ENCODE results near the gene BATF3. TPM values are rescaled to one million over a fixed set of nuclear protein-coding genes. Genes with fewer than 3 reads are reported as not detected.
A peak's percentile ranks its signal among the peaks of the same experiment; 100 is the strongest.

Gene BATF3
- total and polyA plus RNA-seq, 2 of the 4 experiments (the other 2 are of a cell fraction): 1.6 to 3.9 TPM

GRCh38 chr1:212692774-212693644, 6.6 kb downstream of the BATF3 start (continued):
- TF ChIP-seq CHD1 (IDR thresholded peaks at IDR 0.05; ENCODE audit: low read depth, low read length): no peak
- TF ChIP-seq BHLHE40 (IDR thresholded peaks at IDR 0.05; ENCODE audit: low read depth, low read length): no peak

GRCh38 chr1:212691561-212692071, 8.0 kb downstream of the BATF3 start:
- ChIA-PET POLR2A (ENCODE audit: unreplicated experiment) (no interaction called here), CTCF (no interaction called here)
- no peak for ATAC-seq (ENCODE audit: low read depth)

More at GRCh38 chr1:212691561-212692071, 8.0 kb downstream of the BATF3 start:
- TF ChIP-seq FOS (IDR thresholded peaks at IDR 0.05; ENCODE audit: low read depth, low read length): no peak
- TF ChIP-seq CTCF (conservative IDR thresholded peaks at IDR 0.05; ENCODE audit: low read depth, low read length): no peak
- TF ChIP-seq MAFK (IDR thresholded peaks at IDR 0.05; ENCODE audit: low read depth, low read length): no peak
- TF ChIP-seq MXI1 (IDR thresholded peaks at IDR 0.05; ENCODE audit: borderline replicate concordance, low read depth, low read length): no peak
- no peak for TF ChIP-seq CEBPB (IDR thresholded peaks at IDR 0.05; ENCODE audit: low read depth, low read length)
- no peak for TF ChIP-seq CHD1 (IDR thresholded peaks at IDR 0.05; ENCODE audit: low read depth, low read length)
- Histone ChIP-seq H4K5ac (ENCODE audit: low read depth, low read length) (no peak overlapping the region), H3K14ac (replicated peaks; ENCODE audit: low read depth, low read length) (no peak overlapping the region), H4K91ac (ENCODE audit: insufficient read depth, low read depth, low read length) (no peak overlapping the region), H4K8ac (ENCODE audit: low read depth in 2 of 2, low read length in 2 of 2) (no peak overlapping the region), H3K36me3 (ENCODE audit: control insufficient read depth, insufficient read depth, low read length) (peaks cover 2% of the 10 kb centered on the region; the same call in 1 of the 2 replicates), H2AK9ac (replicated peaks; ENCODE audit: low read depth, low read length, poor library complexity) (peak overlapping the region; percentile 15), H3K4me3 (ENCODE audit: insufficient read depth, low read depth, low read length) (no peak overlapping the region), H3K79me1 (ENCODE audit: low read depth in 1 of 2, low read length in 2 of 2) (no peaks in the 10 kb centered on the region), H3K9me1 (ENCODE audit: insufficient read depth, low read length) (peaks cover 13% of the 10 kb centered on the region), H2AFZ (replicated peaks; ENCODE audit: low read length, poor library complexity) (no peak overlapping the region), H3K9ac (ENCODE audit: low read depth, low read length) (no peak overlapping the region), H3K18ac (ENCODE audit: low read depth, low read length) (no peak overlapping the region), H3K27ac (ENCODE audit: insufficient read depth, low read length) (no peak overlapping the region), H3K23ac (ENCODE audit: low read depth, low read length) (no peak overlapping the region), H3K56ac (ENCODE audit: extremely low read depth, insufficient read depth, low read length) (no peak overlapping the region), H3K4me1 (ENCODE audit: control insufficient read depth, insufficient read depth, low read length) (peaks cover 6% of the 10 kb centered on the region; the same call in 1 of the 2 replicates), H3K4ac (ENCODE audit: low read depth, low read length) (no peak overlapping the region), H2BK20ac (ENCODE audit: low read depth, low read length) (no peak overlapping the region), H3K9me3 (ENCODE audit: control insufficient read depth, insufficient read depth, low read length) (no peaks in the 10 kb centered on the region), H2BK5ac (ENCODE audit: low read depth, low read length, poor library complexity, severe bottlenecking) (no peak overlapping the region), H3K4me2 (ENCODE audit: low read depth, low read length) (no peak overlapping the region), H2AK5ac (ENCODE audit: low read depth, low read length) (no peak overlapping the region), H2BK15ac (ENCODE audit: low read depth, low read length) (no peak overlapping the region), H2BK120ac (ENCODE audit: low read depth, low read length) (no peak overlapping the region), H3K27me3 (ENCODE audit: control insufficient read depth, insufficient read depth, low read length) (no peaks in the 10 kb centered on the region), H4K20me1 (ENCODE audit: insufficient read depth, low read length) (no peaks in the 10 kb centered on the region)
- in situ Hi-C loops (cut with MboI; ENCODE audit: low sequenced_read_pairs) (no loop called here), intact Hi-C loops (cut with micrococcal nuclease) (no loop called here), dilution Hi-C loops (cut with HindIII; ENCODE audit: low sequenced_read_pairs, unreplicated experiment) (no loop called here)
- no TSS peak for BruUV-seq (replicated peaks)
- DNase-seq: no peak
- 92% methylated on average over 4 of the region's 9 CpGs; no CpG with 5 or more reads in 1 of the 2 experiments for WGBS, 2 experiments (ENCODE audit: extremely low coverage in 2 of 2, insufficient read length in 1 of 2)

Measured in IMR-90 (cell line).